Tibial nerve (tissue), 4 donors: ENCODE measurements around the gene MICALL2. TPM values are rescaled to one million over a fixed set of nuclear protein-coding genes. Genes with fewer than 3 reads are reported as not detected.

Source experiments
- DNase-seq, 2 donors: peaks; one replicate each; pipeline ENCODE4 v3.0.0-alpha.2; 2019; ENCODE audit warnings: low spot score in 2 of 2
- H3K27ac ChIP-seq, 4 donors: fragments of 200-600 bp; sonication (generic) in 3 of 4; one replicate each; pipeline ENCODE4 v1.5.1; 2017 to 2019; ENCODE audit warnings: mild to moderate bottlenecking in 1 of 4
- H3K27me3 ChIP-seq, 2 donors: fragments of 200-600 bp; sonication (generic) in 1 of 2; one replicate each; pipeline versions ENCODE4 v1.5.1 to v1.6.0; 2017 to 2019
- H3K36me3 ChIP-seq, 3 donors: fragments of 200-600 bp; sonication (generic); one replicate each; pipeline ENCODE4 v1.5.1; 2018 to 2019
- H3K4me1 ChIP-seq, 4 donors: fragments of 200-600 bp; sonication (generic) in 3 of 4; one replicate each; pipeline ENCODE4 v1.5.1; 2017 to 2019
- H3K4me3 ChIP-seq, 4 donors: fragments of 200-600 bp; sonication (generic) in 3 of 4; one replicate each; pipeline ENCODE4 v1.5.1; 2017 to 2019; ENCODE audit warnings: mild to moderate bottlenecking in 1 of 4, moderate library complexity in 1 of 4
- H3K9me3 ChIP-seq, 4 donors: fragments of 200-600 bp; sonication (generic) in 3 of 4; one replicate each; pipeline ENCODE4 v1.5.1; 2017 to 2019
- EP300 ChIP-seq, 2 donors: sonication (generic); formaldehyde crosslinking; IDR thresholded peaks; one replicate each; pipeline ENCODE4 v1.6.1; 2017; ENCODE audit warnings: antibody characterized with exemption in 2 of 2, mild to moderate bottlenecking in 1 of 2
- POLR2A ChIP-seq, 2 donors: fragments of 450-650 bp; IDR thresholded peaks; one replicate each; pipeline ENCODE4 v1.6.1; 2017; ENCODE audit warnings: antibody characterized with exemption in 2 of 2, mild to moderate bottlenecking in 2 of 2, moderate library complexity in 2 of 2
- WGBS, 2 donors: methylation state at CpG; one replicate each; pipeline ENCODE4 v1.1.5; 2018; 5-methylcytosine and 5-hydroxymethylcytosine counted together
- total RNA-seq, 4 donors: library from RNA; depleted of rRNA; stranded (reverse); fragments of >200 nt; gene quantifications; one replicate each; pipeline ENCODE4 v1.1.0, GENCODE V29; 2016
- TF ChIP-seq, protein P1 (sequence below), 5 experiments: fragments of 200-600 bp in 3 of 5; fragments of 450-650 bp in 2 of 5; sonication (generic) in 3 of 5; IDR thresholded peaks; one replicate each; pipeline ENCODE4 v1.5.1; 2016 to 2019; ENCODE audit warnings: antibody characterized with exemption in 5 of 5, mild to moderate bottlenecking in 3 of 5, moderate library complexity in 2 of 5

MICALL2 gene
- total RNA-seq, 4 donors from 2014 or later, result 67.6 to 153 (median 104) TPM

DNA sequence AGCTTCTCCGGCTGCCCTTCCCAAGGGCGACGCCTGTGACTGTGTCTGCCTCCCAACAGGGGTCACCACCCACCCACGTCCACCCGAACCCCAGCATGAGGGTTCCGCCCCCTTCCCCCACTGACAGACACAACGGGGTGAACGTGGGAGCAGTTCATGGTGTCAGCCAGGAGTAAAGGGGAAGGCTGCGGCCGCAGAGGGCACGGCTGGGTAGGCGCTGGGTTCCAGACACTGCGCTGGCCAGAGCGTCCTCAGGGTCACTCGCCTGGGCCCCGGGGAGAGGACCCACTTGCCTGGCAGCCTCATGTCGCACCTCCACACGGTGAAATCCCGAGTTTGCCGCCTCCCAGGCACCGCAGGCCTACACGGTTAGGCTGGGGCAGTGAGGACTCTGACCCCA, 23.8 kb upstream of the MICALL2 start:
- TF ChIP-seq, protein P1, sequence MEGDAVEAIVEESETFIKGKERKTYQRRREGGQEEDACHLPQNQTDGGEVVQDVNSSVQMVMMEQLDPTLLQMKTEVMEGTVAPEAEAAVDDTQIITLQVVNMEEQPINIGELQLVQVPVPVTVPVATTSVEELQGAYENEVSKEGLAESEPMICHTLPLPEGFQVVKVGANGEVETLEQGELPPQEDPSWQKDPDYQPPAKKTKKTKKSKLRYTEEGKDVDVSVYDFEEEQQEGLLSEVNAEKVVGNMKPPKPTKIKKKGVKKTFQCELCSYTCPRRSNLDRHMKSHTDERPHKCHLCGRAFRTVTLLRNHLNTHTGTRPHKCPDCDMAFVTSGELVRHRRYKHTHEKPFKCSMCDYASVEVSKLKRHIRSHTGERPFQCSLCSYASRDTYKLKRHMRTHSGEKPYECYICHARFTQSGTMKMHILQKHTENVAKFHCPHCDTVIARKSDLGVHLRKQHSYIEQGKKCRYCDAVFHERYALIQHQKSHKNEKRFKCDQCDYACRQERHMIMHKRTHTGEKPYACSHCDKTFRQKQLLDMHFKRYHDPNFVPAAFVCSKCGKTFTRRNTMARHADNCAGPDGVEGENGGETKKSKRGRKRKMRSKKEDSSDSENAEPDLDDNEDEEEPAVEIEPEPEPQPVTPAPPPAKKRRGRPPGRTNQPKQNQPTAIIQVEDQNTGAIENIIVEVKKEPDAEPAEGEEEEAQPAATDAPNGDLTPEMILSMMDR (IDR thresholded peaks at IDR 0.05), result no peak
- TF ChIP-seq POLR2A (IDR thresholded peaks at IDR 0.05), result no peak
- TF ChIP-seq EP300 (IDR thresholded peaks at IDR 0.05), result no peak

DNA sequence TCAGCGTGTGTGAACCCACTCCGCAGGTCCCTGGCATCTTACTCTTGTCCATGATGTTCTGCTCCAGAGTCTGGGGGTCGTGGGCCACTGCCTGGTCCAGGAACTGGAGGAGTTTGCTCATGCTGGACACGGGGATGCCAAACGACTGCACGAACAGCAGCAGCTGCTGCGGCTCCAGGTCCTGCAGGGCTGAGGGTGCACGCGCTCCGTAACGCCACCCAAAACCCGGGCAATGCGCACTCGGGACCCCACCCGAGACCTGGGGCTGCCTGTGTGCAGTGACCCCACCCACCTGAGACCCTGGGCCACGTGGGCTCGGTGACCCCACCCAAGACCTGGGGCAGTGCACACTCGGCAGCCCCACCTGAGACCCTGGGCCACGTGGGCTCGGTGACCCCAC, 22.0 kb upstream of the MICALL2 start:
- Histone ChIP-seq H3K4me1 (no peaks in the 10 kb centered on the region), H3K36me3 (peaks cover 6 to 100% (median 48%) of the 10 kb centered on the region in 3 donors), H3K9me3 (no peaks in the 10 kb centered on the region), H3K27ac (no peak overlapping the region), H3K4me3 (no peak overlapping the region), H3K27me3 (no peaks in the 10 kb centered on the region)
- DNase-seq, result no peak
- WGBS, 2 donors, result 87 to 91% methylated on average over 3 to 20 of the region's 20 CpGs
- TF ChIP-seq EP300 (IDR thresholded peaks at IDR 0.05), result no peak

More for the DNA sequence above, 23.8 kb upstream of the MICALL2 start:
- H3K27me3 ChIP-seq, result no peaks in the 10 kb centered on the region
- no peaks in the 10 kb centered on the region for H3K4me1 ChIP-seq
- H3K36me3 ChIP-seq, result peaks cover 5 to 100% (median 42%) of the 10 kb centered on the region in 3 donors
- WGBS, 2 donors, result 74 to 84% methylated on average over 20 of the region's 22 CpGs
- no peaks in the 10 kb centered on the region for H3K9me3 ChIP-seq
- H3K4me3 ChIP-seq, result no peak overlapping the region
- no peak overlapping the region for H3K27ac ChIP-seq
- no peak for DNase-seq

DNA sequence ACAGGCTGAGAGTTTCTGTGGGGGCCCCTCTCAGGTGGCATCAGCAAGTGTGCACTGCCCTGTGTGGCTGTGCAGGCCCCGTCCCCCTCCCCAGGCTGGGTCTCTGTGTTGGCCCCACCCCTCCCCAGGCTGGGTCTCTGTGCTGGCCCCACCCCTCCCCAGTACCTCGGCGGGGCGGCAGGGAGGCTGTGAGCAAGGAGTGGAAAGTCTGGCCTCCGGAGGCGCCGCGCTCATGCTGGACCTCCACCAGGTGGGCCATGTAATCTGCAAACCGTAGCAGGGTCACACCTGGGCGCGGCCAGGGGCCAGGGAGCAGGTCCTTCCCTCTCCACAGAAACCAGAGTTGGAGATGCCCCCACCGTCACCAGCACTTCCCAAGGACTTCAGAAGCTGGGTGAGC, 21.4 kb upstream of the MICALL2 start:
- 81 to 86% methylated on average over 4 to 11 of the region's 12 CpGs for WGBS, 2 donors
- no peak for DNase-seq
- no peak for TF ChIP-seq EP300 (IDR thresholded peaks at IDR 0.05)
- Histone ChIP-seq H3K36me3 (peaks cover 6 to 100% (median 47%) of the 10 kb centered on the region in 3 donors), H3K27me3 (no peaks in the 10 kb centered on the region), H3K9me3 (no peaks in the 10 kb centered on the region), H3K4me1 (no peaks in the 10 kb centered on the region), H3K4me3 (no peak overlapping the region), H3K27ac (no peak overlapping the region)

DNA sequence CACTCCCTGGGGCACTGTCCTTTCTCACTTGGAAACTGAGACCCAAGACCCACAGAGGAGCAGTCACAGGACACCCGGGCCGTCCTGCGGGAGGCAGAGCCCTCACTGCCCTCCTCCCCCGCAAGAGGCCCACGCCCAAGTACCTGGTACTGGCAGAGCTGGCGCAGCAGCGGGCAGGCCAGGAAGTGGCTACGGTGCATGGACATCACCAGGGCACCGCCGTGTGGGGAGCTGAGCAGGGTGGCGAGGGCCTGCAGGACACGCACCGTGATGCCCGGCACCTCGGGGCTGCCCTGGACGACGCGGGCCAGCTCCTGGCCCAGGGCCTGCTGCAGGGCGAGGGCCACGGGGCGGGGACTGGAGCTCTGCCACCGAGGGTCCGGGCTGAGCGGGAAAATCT, 20.0 kb upstream of the MICALL2 start:
- Histone ChIP-seq H3K9me3 (no peaks in the 10 kb centered on the region), H3K36me3 (peaks cover 6 to 100% (median 41%) of the 10 kb centered on the region in 3 donors), H3K27me3 (no peaks in the 10 kb centered on the region), H3K4me1 (peaks cover 0 to 5% (median 1%) of the 10 kb centered on the region in 4 donors), H3K27ac (no peak overlapping the region), H3K4me3 (no peak overlapping the region)
- 75 to 79% methylated on average over 17 to 24 of the region's 24 CpGs for WGBS, 2 donors
- TF ChIP-seq POLR2A (IDR thresholded peaks at IDR 0.05), result no peak
- TF ChIP-seq, protein P1 (IDR thresholded peaks at IDR 0.05), result no peak
- TF ChIP-seq EP300 (IDR thresholded peaks at IDR 0.05), result no peak
- no peak for DNase-seq

DNA sequence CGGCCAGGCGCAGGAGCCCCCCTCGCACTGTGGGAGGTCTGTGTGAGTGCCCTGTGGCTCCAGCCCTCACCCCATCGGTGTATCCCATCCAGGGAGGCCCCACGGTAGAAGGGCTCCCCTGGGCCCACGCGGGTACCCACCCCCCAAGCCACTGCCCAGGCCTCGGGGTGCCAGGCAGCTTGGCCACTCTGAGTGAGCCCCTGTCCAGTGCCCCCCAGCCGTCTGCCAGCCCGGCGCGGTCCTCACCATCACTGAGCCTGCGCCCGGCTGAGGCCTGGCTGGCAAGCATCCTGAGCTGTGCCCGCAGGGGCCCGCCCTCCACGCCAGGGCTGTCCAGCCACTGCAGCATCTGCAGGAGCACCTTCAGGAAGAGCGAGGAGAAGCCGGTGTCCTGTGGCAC, 19.2 kb upstream of the MICALL2 start:
- no peak for DNase-seq
- TF ChIP-seq POLR2A (IDR thresholded peaks at IDR 0.05), result no peak
- TF ChIP-seq, protein P1 (IDR thresholded peaks at IDR 0.05), result no peak
- TF ChIP-seq EP300 (IDR thresholded peaks at IDR 0.05), result no peak
- H3K4me3 ChIP-seq, result no peak overlapping the region
- H3K27ac ChIP-seq, result no peak overlapping the region
- WGBS, 2 donors, result 86 to 93% methylated on average over 13 to 14 of the region's 19 CpGs
- peaks cover 6 to 100% (median 35%) of the 10 kb centered on the region in 3 donors for H3K36me3 ChIP-seq
- H3K27me3 ChIP-seq, result no peaks in the 10 kb centered on the region
- no peaks in the 10 kb centered on the region for H3K9me3 ChIP-seq
- H3K4me1 ChIP-seq, result peaks cover 0 to 13% (median 4%) of the 10 kb centered on the region in 4 donors

DNA sequence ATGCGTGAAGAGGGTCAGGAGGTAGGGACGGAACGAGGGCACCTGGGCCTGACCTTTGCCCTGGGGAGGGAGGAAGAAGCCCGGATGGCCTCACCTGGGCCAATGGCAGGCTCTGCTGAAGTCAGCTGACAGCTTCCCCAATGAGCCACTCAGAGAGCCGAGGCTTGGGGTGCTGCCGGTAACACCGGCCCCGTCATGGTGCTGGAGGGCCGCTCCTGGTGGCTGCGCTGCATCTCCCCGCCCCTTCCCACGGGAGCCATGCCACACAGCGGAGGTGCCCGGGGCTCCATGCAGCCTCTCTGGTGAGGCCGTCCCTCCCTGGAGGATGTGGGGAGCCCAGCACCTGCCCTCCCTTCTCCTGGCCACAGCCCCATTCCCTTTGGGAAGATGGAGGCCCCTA, 17.6 kb upstream of the MICALL2 start:
- H3K9me3 ChIP-seq, result no peaks in the 10 kb centered on the region
- TF ChIP-seq POLR2A (IDR thresholded peaks at IDR 0.05) (no peak), EP300 (IDR thresholded peaks at IDR 0.05) (no peak)
- TF ChIP-seq, protein P1 (IDR thresholded peaks at IDR 0.05), result no peak

More for the DNA sequence above, 17.6 kb upstream of the MICALL2 start:
- peaks cover 0 to 14% (median 4%) of the 10 kb centered on the region in 4 donors for H3K4me1 ChIP-seq
- WGBS, 2 donors, result 83 to 87% methylated on average over 10 to 15 of the region's 15 CpGs
- H3K27me3 ChIP-seq, result no peaks in the 10 kb centered on the region
- peaks cover 6 to 100% (median 42%) of the 10 kb centered on the region in 3 donors for H3K36me3 ChIP-seq
- no peak overlapping the region for H3K4me3 ChIP-seq
- H3K27ac ChIP-seq, result no peak overlapping the region
- no peak for DNase-seq
